ENCODE results near the gene MICALL2.

MICALL2 gene

GRCh38 chr7:1411414-1411813 is 47.9 kb downstream of the MICALL2 start:
- no peak for DNase-seq

DNA sequence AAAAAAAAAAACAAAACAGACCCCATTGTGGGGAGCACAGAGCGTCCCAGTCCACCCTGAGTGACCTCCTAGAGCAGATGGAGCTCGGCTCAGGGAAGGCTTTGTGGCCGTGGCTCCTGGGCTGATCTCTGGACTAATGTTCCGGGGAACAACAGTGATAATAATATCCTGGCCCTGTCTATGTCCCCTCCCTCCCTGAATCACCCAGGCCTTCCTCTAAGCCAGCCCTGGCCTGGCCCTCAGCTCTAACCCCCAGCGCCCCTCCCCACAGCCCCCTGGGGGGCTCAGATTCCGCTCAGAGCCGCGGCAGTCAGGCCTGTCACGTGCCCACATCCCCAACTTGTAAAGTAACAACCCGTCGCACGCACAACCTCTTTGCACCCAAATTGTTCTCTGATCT is 48.3 kb downstream of the MICALL2 start:
- no peak for DNase-seq

- DNase-seq: no peak
These were observed 49.7 kb downstream of the MICALL2 start for GRCh38 chr7:1409555-1409954.

- DNase-seq: no peak
These were observed 50.8 kb downstream of the MICALL2 start for GRCh38 chr7:1408466-1408865.

GRCh38 chr7:1407892-1408291 is 51.4 kb downstream of the MICALL2 start:
- DNase-seq: peak in 2 of 3 experiments; percentile 87 to 93

- DNase-seq: peak in 2 of 3 experiments; percentile 53 to 79
These were observed 54.2 kb downstream of the MICALL2 start for GRCh38 chr7:1404898-1405548.

DNA sequence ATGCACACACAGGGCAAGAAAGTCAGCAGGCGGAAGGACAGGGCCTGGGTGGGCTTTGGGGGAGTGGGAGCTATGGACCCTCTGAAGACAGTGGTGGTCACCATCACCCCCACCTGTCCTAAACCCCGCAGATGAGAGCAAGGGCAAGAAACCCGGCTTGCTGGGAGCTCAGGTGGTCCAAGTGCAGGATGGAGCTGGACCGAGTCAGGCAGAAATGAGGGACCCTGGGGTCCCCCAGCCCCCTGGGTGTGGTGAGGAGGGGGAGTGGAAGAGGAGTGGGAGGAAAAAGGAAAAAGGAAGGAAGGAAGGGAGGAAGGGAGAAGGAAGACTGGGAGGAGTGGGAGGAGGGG is 54.8 kb downstream of the MICALL2 start:
- DNase-seq: no peak

GRCh38 chr7:1403638-1404459 is 55.4 kb downstream of the MICALL2 start:
- peak in 2 of 3 experiments; percentile 79 to 92 for DNase-seq

GRCh38 chr7:1402791-1403637 is 56.3 kb downstream of the MICALL2 start:
- DNase-seq: no peak

- no peak for DNase-seq
These were observed 57.0 kb downstream of the MICALL2 start for GRCh38 chr7:1402110-1402790.

DNA sequence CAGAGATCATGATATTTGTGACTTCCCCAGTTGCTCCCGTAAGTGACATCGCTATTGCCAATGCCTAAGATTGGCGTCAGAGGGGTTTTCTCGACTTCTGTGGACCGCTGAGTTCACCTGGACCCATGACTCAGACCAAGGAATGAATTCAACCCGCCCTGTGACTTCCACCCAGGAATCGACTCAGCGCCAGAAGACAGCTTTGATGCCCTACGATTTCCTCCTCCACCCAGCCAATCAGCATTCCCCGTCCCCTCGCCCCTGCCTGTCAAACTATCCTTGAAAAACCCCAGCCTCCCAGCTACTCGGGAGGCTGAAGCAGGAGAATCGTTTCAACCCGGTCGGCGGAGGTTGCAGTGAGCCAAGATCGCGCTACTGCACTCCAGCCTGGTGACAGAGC is 58.3 kb downstream of the MICALL2 start:
- no peak for DNase-seq

DNA sequence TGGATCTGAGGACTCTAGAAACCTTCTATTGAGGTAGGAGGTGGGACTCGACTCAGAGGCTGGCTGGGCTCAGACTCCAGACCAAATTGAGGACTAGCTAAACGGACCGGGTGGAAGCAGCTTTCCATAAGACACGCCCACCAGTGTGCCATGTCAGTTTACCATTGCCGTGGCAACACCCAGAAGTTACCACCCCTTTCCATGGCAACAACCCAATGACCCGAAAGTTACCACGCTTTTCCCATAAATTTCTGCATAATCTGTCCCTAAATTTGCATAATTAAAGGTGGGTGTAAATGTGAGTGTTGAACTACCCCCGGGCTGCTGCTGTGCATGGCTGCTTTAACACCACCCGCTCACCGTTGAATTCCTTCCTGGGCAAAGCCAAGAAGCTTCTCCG is 58.9 kb downstream of the MICALL2 start:
- DNase-seq: peak in 1 of 3 experiments; percentile 15

- DNase-seq: no peak
These were observed 61.6 kb downstream of the MICALL2 start for GRCh38 chr7:1397491-1398327.

GRCh38 chr7:1396195-1396594 is 63.1 kb downstream of the MICALL2 start:
- no peak for DNase-seq

DNA sequence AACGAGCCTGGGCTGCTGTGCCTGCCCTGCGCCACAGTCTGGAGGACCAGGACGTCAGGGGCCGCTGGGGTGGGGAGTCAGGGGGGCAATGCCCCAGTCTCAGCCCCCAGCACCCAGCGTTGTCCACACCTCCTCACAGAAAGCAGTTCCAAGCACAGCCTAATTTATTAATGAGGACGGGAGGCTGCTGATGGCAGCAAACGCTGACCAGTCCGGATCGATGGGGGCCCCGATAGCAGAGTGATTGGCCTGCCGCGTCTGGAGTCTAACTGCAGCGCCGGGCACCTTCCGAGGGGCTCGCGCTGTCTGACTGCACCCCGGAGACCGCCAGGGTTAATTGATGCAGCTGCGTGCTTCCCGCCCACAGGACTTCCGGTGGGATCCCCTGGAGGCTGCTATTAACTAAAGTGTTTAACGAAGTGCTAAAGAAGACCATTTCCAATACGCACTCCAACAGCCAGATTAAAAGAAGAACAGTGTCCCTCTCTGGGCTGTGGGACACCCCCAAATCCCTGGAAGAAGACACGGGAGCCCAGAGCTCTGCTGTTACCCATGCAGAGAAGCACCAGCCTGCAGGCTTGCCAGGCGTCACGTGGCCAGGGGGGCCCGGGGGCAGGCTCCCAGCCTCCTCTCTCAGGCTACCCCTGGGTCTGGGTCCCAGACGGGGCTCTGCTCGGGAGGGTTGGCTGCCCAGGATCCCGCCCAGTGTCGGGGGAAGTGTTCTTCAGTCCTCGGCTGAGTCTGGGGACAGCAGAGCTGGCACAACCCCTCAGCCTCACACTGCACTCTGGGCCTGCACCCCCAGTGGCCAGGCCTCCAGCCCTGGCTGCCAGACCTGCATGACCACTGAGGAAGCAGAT is 63.8 kb downstream of the MICALL2 start:
- DNase-seq: peak in 2 of 3 experiments; percentile 60 to 77

GRCh38 chr7:1394371-1394770 is 64.9 kb downstream of the MICALL2 start:
- no peak for DNase-seq

- no peak for DNase-seq
These were observed 65.8 kb downstream of the MICALL2 start for GRCh38 chr7:1393421-1393820.

DNA sequence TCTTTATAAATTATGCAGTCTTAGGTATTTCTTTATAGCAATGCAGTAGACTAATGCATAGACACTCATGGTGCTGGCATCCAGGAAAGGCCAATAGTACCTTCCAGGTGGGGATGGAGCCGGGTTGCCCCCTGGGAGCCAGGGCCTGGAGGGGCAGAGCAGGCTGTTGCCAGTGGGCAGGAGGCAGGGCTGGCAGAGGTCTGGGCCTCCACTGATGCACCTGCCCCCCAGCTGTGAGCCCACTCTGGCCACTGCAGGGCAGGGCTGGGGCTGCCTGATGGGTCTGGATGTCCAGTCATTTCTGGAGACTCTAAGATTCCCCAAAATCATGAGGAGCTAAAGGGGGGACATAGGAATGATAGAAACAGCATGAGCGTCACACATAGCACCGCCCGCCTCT is 66.7 kb downstream of the MICALL2 start:
- no peak for DNase-seq

DNA sequence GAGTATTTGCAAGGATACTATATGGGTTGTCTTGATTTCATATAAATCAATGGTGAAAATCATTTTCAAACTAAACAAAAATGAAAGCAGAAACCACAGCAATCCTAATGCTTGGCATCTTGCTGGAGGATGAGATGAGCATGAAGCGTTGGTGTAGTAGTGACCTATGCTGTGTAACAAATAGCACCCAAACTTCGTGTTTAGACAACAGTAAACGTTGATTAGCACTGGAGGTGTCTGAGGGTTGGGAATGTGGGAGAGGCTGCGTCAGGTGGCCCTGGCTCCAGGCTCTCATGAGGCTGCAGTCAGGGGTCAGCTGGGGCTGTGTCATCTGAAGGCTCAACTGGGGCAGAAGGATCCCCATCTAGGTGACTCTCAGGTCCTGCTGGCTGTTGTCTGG is 67.8 kb downstream of the MICALL2 start:
- DNase-seq: no peak

DNA sequence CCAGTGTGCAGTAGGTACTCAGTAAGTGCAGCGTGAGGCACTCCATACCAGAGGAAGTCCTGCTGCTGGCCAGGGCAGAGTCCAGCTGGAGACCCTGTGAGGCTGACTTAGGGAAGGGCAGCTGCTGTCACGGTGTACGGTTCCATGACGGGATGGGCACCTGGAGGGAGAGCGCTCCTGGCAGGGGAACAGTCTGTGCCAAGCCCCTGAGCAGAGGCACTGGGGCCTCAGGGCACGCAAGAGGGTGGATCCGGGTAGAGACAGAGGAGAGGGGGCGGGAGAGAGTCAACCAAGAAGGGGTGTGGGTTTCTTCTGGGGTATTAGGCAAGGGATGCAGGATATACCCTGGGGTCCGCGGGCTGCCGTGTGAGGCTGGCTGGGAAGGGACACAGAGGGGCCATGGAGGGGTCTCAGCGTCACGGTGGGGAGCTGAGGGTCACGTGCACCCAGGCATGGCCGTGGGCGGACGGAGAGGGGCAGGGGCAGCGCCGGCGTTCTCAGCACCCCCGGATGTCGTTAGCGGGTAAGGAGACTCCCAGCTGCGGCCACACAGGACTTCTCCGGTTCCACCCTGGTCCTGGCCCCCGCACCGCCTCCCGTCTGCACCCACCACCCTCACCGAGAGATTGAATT is 70.5 kb downstream of the MICALL2 start:
- no peak for DNase-seq
